ENCODE results near the gene C16orf90.

Gene C16orf90

DNA sequence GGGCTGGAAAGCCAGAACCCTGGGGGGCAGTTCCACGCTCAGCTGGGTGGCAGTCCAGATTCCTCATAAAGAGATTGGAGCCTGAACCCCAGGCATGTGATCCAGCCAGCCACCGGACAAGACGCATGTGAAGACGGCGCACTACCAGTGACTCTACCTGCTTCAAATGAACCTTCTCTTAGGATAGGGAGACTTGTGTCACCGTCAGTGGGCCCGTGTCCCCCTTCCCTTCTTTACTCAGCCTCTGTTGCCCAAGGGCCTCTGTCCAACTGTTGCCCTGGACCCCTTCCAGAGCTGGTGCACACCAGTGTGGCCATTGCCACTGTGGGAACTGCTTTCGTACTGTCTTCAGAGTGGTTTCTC lies 23.7 kb upstream of the C16orf90 start:
- Mint-ChIP-seq H3K9me3 (no peaks in the 10 kb centered on the region), H3K36me3 (ENCODE audit: low read depth) (peaks cover 72% of the 10 kb centered on the region), H3K27ac (peak overlapping the region; percentile 84 to 97 (median 96)), H3K4me1 (peaks cover 31% of the 10 kb centered on the region), H3K4me3 (no peak overlapping the region), H3K27me3 (ENCODE audit: low read depth) (no peaks in the 10 kb centered on the region)
- TF ChIP-seq, protein P1, sequence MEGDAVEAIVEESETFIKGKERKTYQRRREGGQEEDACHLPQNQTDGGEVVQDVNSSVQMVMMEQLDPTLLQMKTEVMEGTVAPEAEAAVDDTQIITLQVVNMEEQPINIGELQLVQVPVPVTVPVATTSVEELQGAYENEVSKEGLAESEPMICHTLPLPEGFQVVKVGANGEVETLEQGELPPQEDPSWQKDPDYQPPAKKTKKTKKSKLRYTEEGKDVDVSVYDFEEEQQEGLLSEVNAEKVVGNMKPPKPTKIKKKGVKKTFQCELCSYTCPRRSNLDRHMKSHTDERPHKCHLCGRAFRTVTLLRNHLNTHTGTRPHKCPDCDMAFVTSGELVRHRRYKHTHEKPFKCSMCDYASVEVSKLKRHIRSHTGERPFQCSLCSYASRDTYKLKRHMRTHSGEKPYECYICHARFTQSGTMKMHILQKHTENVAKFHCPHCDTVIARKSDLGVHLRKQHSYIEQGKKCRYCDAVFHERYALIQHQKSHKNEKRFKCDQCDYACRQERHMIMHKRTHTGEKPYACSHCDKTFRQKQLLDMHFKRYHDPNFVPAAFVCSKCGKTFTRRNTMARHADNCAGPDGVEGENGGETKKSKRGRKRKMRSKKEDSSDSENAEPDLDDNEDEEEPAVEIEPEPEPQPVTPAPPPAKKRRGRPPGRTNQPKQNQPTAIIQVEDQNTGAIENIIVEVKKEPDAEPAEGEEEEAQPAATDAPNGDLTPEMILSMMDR (IDR thresholded peaks at IDR 0.05; ENCODE audit: unreplicated experiment in 3 of 3): no peak

DNA sequence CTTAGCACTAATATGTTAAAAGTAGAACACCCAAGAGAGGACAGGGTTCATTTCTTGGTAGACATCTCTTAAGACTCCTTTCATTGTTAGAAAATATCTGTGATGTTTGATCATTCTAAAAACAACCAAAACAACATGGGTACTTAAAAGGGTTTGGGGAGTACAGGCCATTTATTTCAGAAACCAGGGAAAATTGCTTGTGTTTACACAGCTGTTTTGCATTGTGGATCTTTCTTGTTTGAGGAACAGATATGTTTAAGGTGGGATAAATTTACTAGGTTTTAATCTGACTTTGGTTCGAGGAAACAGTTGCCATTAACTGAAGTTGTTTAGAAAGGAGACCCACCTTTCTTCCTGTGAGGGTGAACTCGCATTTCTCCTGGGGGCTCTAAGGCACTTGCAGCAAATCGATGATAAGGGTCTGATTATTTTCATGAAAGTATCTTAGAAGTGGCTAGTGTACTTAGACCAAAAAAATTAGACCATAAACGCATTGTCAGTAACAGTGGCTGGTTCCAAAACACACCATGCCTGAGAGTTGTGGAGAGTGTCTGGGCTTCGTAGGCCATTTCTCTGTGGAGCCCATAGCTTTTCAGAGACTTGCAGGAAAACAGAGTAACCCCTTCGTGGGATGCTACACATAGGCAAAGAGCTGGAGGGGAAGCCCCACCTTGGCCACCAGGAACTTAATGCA lies 23.1 kb upstream of the C16orf90 start:
- Mint-ChIP-seq H3K4me1 (peaks cover 31% of the 10 kb centered on the region), H3K36me3 (ENCODE audit: low read depth) (peaks cover 73% of the 10 kb centered on the region), H3K9me3 (no peaks in the 10 kb centered on the region), H3K4me3 (no peak overlapping the region), H3K27me3 (ENCODE audit: low read depth) (no peaks in the 10 kb centered on the region), H3K27ac (peak overlapping the region; percentile 78 to 97 (median 84))
- TF ChIP-seq, protein P1 (IDR thresholded peaks at IDR 0.05; ENCODE audit: unreplicated experiment in 3 of 3): no peak

DNA sequence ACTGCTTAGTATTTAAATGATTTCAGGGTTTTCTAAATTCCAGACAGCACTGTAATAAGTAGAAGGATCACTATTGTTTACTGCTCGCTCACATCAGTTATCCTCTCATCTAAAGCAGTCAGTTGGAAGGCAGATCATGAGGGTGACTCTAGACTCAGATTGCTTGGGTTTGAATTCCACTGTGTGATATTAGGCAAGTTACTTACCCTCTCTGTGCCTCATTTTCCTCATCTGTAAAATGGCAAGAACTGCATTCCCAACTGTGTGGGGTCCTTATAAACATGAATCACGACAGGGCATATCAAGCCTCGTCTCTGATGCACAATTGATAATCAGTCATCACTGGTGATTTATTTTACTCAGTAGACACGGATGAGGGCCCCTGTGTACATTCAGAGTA lies 20.6 kb upstream of the C16orf90 start:
- peaks cover 30% of the 10 kb centered on the region for H3K4me1 Mint-ChIP-seq
- no peak overlapping the region for H3K4me3 Mint-ChIP-seq
- TF ChIP-seq, protein P1 (IDR thresholded peaks at IDR 0.05; ENCODE audit: unreplicated experiment in 3 of 3): no peak
- no peaks in the 10 kb centered on the region for H3K9me3 Mint-ChIP-seq
- H3K36me3 Mint-ChIP-seq (ENCODE audit: low read depth): peaks cover 78% of the 10 kb centered on the region
- no peaks in the 10 kb centered on the region for H3K27me3 Mint-ChIP-seq (ENCODE audit: low read depth)
- H3K27ac Mint-ChIP-seq: no peak overlapping the region

GRCh38 chr16:3514621-3515020 lies 19.3 kb upstream of the C16orf90 start:
- no peak overlapping the region for H3K27ac Mint-ChIP-seq
- no peaks in the 10 kb centered on the region for H3K9me3 Mint-ChIP-seq
- TF ChIP-seq, protein P1 (IDR thresholded peaks at IDR 0.05; ENCODE audit: unreplicated experiment in 3 of 3): no peak
- no peaks in the 10 kb centered on the region for H3K27me3 Mint-ChIP-seq (ENCODE audit: low read depth)
- H3K36me3 Mint-ChIP-seq (ENCODE audit: low read depth): peaks cover 77% of the 10 kb centered on the region
- peaks cover 20% of the 10 kb centered on the region for H3K4me1 Mint-ChIP-seq
- no peak overlapping the region for H3K4me3 Mint-ChIP-seq

DNA sequence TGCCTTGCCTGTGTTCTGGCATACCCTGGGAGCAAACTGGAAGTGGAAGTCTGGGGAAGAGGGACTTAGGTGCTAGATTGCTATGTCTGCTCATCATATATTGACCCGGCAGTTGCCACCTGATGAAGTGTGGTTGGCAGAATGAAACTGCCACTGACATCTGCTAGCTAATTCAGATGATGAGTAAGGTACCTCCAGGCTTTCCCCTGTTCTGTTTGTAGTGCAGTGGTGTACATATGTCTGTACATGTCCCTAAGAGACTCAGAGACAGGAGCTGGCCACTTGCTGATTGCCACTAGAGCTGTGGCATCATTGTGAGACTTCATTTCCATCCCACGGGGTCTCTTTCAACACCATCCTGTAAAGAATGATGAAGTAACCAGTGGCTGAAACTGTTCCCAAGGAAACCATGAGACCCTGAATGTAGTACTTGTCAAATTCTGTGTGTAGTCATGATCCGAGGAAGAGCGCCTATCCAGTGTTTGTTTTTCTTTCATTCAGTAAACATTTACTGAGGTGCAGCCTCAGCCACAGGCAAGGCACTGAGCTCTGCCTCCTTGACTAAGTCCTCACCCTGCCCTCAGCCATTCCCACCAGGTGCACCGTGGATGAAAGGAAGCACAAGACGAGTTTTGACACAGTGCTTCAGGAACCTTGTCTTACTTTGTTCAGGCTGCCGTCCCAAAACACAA lies 18.7 kb upstream of the C16orf90 start:
- Mint-ChIP-seq H3K4me1 (peaks cover 18% of the 10 kb centered on the region), H3K36me3 (ENCODE audit: low read depth) (peaks cover 74% of the 10 kb centered on the region), H3K9me3 (no peaks in the 10 kb centered on the region), H3K4me3 (no peak overlapping the region), H3K27ac (no peak overlapping the region), H3K27me3 (ENCODE audit: low read depth) (no peaks in the 10 kb centered on the region)
- TF ChIP-seq, protein P1 (IDR thresholded peaks at IDR 0.05; ENCODE audit: unreplicated experiment in 3 of 3): no peak
